SU-DHL-6 (cell line): ENCODE results near the gene PIGR.

Source experiments
- H2AFZ ChIP-seq: fragments of 200-600 bp; sonication (generic); 2 replicates; pipeline ENCODE4 v1.6.1; 2014; ENCODE audit warnings: low read depth, mild to moderate bottlenecking, moderate library complexity, mixed read lengths, antibody characterized with exemption, low read length; ENCODE audit not compliant: severe bottlenecking
- H3F3A ChIP-seq: fragments of 200-600 bp; shearing (Covaris generic); 2 replicates; pipeline ENCODE4 v1.6.0; 2016; ENCODE audit warnings: antibody characterized with exemption, mild to moderate bottlenecking; ENCODE audit not compliant: insufficient read depth
- H3K27ac ChIP-seq: fragments of 200-600 bp; sonication (generic); 2 replicates; pipeline ENCODE4 v1.5.1; 2016; ENCODE audit warnings: low read depth, mild to moderate bottlenecking, low read length, moderate library complexity, mixed read lengths
- H3K27me3 ChIP-seq: fragments of 200-600 bp; sonication (generic), shearing (Covaris generic); 2 replicates; pipeline ENCODE4 v1.6.0; 2014; ENCODE audit warnings: mild to moderate bottlenecking, low read length
- H3K36me3 ChIP-seq: fragments of 200-600 bp; sonication (generic); 2 replicates; pipeline ENCODE4 v1.6.1; 2014; ENCODE audit warnings: mild to moderate bottlenecking, low read length, mixed read lengths
- H3K4me2 ChIP-seq: fragments of 300-600, 200-600 bp; shearing (Covaris generic), sonication (generic); 2 replicates; pipeline ENCODE4 v1.6.0; 2014; ENCODE audit warnings: low read length, low read depth, mild to moderate bottlenecking; ENCODE audit not compliant: poor library complexity, severe bottlenecking
- H3K4me3 ChIP-seq: fragments of 200-600 bp; sonication (generic); 2 replicates; pipeline ENCODE4 v1.5.1; 2014; ENCODE audit warnings: antibody characterized with exemption, low read length, mild to moderate bottlenecking, mixed read lengths; ENCODE audit not compliant: insufficient read depth, poor library complexity, severe bottlenecking
- H3K79me2 ChIP-seq: fragments of 200-600 bp; sonication (generic); 2 replicates; pipeline ENCODE4 v1.6.1; 2014; ENCODE audit warnings: mild to moderate bottlenecking, low read length, moderate library complexity; ENCODE audit not compliant: insufficient read depth
- H3K9ac ChIP-seq: fragments of 200-600 bp; sonication (generic); 2 replicates; pipeline ENCODE4 v1.7.0; 2014; ENCODE audit warnings: mild to moderate bottlenecking, low read length
- H3K9me2 ChIP-seq: fragments of 200-600 bp; sonication (generic); replicated peaks from 2 replicates; pipeline ENCODE4 v1.6.1; 2014; ENCODE audit warnings: low read length; ENCODE audit not compliant: insufficient read depth
- H3K9me3 ChIP-seq: fragments of 200-600 bp; sonication (generic); 2 replicates; pipeline ENCODE4 v1.6.1; 2014; ENCODE audit warnings: low read length, mixed read lengths; ENCODE audit not compliant: insufficient read depth
- H4K20me1 ChIP-seq: fragments of 200-600 bp; sonication (generic); 2 replicates; pipeline ENCODE4 v1.6.1; 2014; ENCODE audit warnings: low read depth, mild to moderate bottlenecking, antibody characterized with exemption, low read length, moderate library complexity, mixed read lengths
- CTCF ChIP-seq: fragments of 200-600 bp; sonication (generic); IDR thresholded peaks from one replicate; pipeline ENCODE4 v1.5.1; 2017; ENCODE audit warnings: antibody characterized with exemption, mild to moderate bottlenecking, low read length, moderate library complexity; ENCODE audit not compliant: insufficient read depth, poor library complexity, severe bottlenecking
- EZH2phosphoT487 ChIP-seq: fragments of 200-600 bp; sonication (generic), shearing (Covaris generic); conservative IDR thresholded peaks from 2 replicates; pipeline ENCODE4 v1.6.1; 2018; ENCODE audit warnings: mild to moderate bottlenecking, antibody characterized with exemption, low read length, moderate library complexity, mixed read lengths

PIGR gene

GRCh38 chr1:206949641-206950040 is 3.4 kb upstream of the PIGR start:
- Histone ChIP-seq H3K9me2 (no peaks in the 10 kb centered on the region), H4K20me1 (no peaks in the 10 kb centered on the region), H3K27me3 (no peaks in the 10 kb centered on the region), H2AFZ (no peak overlapping the region), H3K4me2 (no peak overlapping the region), H3K9ac (no peak overlapping the region), H3K4me3 (no peak overlapping the region), H3K36me3 (no peaks in the 10 kb centered on the region), H3K79me2 (no peaks in the 10 kb centered on the region), H3K9me3 (no peaks in the 10 kb centered on the region), H3F3A (no peaks in the 10 kb centered on the region), H3K27ac (no peak overlapping the region)
- TF ChIP-seq CTCF (no peak), EZH2phosphoT487 (no peak)

GRCh38 chr1:206949208-206949607 is 2.9 kb upstream of the PIGR start:
- no peaks in the 10 kb centered on the region for H3K36me3 ChIP-seq
- H3K9me2 ChIP-seq, result no peaks in the 10 kb centered on the region
- H3K4me3 ChIP-seq, result no peak overlapping the region
- no peak overlapping the region for H3K4me2 ChIP-seq
- H2AFZ ChIP-seq, result no peak overlapping the region
- no peaks in the 10 kb centered on the region for H3K9me3 ChIP-seq
- TF ChIP-seq EZH2phosphoT487, result no peak
- TF ChIP-seq CTCF, result no peak
- H3F3A ChIP-seq, result no peaks in the 10 kb centered on the region
- H3K27ac ChIP-seq, result no peak overlapping the region
- H3K27me3 ChIP-seq, result no peaks in the 10 kb centered on the region
- no peaks in the 10 kb centered on the region for H3K79me2 ChIP-seq
- no peak overlapping the region for H3K9ac ChIP-seq
- no peaks in the 10 kb centered on the region for H4K20me1 ChIP-seq

- Histone ChIP-seq H4K20me1 (no peaks in the 10 kb centered on the region), H3K4me3 (no peak overlapping the region), H3K36me3 (no peaks in the 10 kb centered on the region), H3K9me2 (no peaks in the 10 kb centered on the region), H3F3A (no peaks in the 10 kb centered on the region), H3K9ac (no peak overlapping the region), H3K4me2 (no peak overlapping the region), H3K79me2 (no peaks in the 10 kb centered on the region), H3K27ac (no peak overlapping the region), H3K9me3 (no peaks in the 10 kb centered on the region), H2AFZ (no peak overlapping the region), H3K27me3 (no peaks in the 10 kb centered on the region)
- TF ChIP-seq CTCF (no peak), EZH2phosphoT487 (no peak)
Measured at GRCh38 chr1:206947255-206947654, 989 bp upstream of the PIGR start.
